ENCODE data around the gene DNAJB9. TPM values are rescaled to one million over a fixed set of nuclear protein-coding genes. Genes with fewer than 3 reads are reported as not detected.

DNAJB9 gene
- total and polyA plus RNA-seq, 2 experiments from 2014 or later = 7.3 to 16.0 TPM

DNA sequence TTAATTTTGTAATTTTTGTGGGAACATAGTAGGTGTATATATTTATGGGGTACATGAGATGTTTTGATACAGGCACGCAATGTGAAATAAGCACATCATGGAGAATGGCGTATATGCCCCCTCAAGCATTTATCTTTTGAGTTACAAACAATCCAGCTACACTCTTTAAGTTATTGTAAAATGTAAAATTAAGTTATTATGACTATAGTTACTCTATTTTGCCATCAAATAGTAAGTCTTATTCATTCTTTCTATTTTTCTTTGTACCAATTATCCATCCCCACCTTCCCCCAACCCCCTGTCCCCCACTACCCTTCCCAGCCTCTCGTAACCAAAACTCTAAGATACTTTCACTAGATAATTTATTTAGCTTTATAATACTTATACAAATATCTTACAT is 36.0 kb upstream of the DNAJB9 start:
- H3F3A ChIP-seq (replicated peaks; ENCODE audit: low read depth) = no peaks in the 10 kb centered on the region
- no peaks in the 10 kb centered on the region for H3K36me3 ChIP-seq (ENCODE audit: insufficient read depth)
- H3K4me3 ChIP-seq = no peak overlapping the region
- TF ChIP-seq, protein P1, sequence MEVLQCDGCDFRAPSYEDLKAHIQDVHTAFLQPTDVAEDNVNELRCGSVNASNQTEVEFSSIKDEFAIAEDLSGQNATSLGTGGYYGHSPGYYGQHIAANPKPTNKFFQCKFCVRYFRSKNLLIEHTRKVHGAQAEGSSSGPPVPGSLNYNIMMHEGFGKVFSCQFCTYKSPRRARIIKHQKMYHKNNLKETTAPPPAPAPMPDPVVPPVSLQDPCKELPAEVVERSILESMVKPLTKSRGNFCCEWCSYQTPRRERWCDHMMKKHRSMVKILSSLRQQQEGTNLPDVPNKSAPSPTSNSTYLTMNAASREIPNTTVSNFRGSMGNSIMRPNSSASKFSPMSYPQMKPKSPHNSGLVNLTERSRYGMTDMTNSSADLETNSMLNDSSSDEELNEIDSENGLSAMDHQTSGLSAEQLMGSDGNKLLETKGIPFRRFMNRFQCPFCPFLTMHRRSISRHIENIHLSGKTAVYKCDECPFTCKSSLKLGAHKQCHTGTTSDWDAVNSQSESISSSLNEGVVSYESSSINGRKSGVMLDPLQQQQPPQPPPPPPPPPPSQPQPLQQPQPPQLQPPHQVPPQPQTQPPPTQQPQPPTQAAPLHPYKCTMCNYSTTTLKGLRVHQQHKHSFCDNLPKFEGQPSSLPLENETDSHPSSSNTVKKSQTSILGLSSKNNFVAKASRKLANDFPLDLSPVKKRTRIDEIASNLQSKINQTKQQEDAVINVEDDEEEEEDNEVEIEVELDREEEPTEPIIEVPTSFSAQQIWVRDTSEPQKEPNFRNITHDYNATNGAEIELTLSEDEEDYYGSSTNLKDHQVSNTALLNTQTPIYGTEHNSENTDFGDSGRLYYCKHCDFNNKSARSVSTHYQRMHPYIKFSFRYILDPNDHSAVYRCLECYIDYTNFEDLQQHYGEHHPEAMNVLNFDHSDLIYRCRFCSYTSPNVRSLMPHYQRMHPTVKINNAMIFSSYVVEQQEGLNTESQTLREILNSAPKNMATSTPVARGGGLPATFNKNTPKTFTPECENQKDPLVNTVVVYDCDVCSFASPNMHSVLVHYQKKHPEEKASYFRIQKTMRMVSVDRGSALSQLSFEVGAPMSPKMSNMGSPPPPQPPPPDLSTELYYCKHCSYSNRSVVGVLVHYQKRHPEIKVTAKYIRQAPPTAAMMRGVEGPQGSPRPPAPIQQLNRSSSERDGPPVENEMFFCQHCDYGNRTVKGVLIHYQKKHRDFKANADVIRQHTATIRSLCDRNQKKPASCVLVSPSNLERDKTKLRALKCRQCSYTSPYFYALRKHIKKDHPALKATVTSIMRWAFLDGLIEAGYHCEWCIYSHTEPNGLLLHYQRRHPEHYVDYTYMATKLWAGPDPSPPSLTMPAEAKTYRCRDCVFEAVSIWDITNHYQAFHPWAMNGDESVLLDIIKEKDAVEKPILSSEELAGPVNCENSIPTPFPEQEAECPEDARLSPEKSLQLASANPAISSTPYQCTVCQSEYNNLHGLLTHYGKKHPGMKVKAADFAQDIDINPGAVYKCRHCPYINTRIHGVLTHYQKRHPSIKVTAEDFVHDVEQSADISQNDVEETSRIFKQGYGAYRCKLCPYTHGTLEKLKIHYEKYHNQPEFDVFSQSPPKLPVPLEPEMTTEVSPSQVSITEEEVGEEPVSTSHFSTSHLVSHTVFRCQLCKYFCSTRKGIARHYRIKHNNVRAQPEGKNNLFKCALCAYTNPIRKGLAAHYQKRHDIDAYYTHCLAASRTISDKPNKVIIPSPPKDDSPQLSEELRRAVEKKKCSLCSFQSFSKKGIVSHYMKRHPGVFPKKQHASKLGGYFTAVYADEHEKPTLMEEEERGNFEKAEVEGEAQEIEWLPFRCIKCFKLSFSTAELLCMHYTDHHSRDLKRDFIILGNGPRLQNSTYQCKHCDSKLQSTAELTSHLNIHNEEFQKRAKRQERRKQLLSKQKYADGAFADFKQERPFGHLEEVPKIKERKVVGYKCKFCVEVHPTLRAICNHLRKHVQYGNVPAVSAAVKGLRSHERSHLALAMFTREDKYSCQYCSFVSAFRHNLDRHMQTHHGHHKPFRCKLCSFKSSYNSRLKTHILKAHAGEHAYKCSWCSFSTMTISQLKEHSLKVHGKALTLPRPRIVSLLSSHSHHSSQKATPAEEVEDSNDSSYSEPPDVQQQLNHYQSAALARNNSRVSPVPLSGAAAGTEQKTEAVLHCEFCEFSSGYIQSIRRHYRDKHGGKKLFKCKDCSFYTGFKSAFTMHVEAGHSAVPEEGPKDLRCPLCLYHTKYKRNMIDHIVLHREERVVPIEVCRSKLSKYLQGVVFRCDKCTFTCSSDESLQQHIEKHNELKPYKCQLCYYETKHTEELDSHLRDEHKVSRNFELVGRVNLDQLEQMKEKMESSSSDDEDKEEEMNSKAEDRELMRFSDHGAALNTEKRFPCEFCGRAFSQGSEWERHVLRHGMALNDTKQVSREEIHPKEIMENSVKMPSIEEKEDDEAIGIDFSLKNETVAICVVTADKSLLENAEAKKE (CRISPR knock-in tag; IDR thresholded peaks at IDR 0.05) = no peak
- TF ChIP-seq STAT1 (IDR thresholded peaks at IDR 0.05; ENCODE audit: unreplicated experiment) (no peak), CTCF (conservative IDR thresholded peaks at IDR 0.05; ENCODE audit: low read depth in 2 of 2) (no peak), NANOG (IDR thresholded peaks at IDR 0.05; ENCODE audit: borderline replicate concordance) (no peak), EZH2 (IDR thresholded peaks at IDR 0.05; ENCODE audit: low read depth, unreplicated experiment) (no peak), ZNF114 (CRISPR knock-in tag; IDR thresholded peaks at IDR 0.05) (no peak), POLR2AphosphoS5 (IDR thresholded peaks at IDR 0.05; ENCODE audit: low read depth) (no peak), CREB1 (CRISPR knock-in tag; IDR thresholded peaks at IDR 0.05; ENCODE audit: low read depth) (no peak), EZH2phosphoT487 (IDR thresholded peaks at IDR 0.05; ENCODE audit: unreplicated experiment) (no peak), ZNF331 (CRISPR knock-in tag; IDR thresholded peaks at IDR 0.05; ENCODE audit: low read depth) (no peak), JUNB (IDR thresholded peaks at IDR 0.05; ENCODE audit: unreplicated experiment) (no peak), REST (IDR thresholded peaks at IDR 0.05; ENCODE audit: unreplicated experiment) (no peak), ETS1 (IDR thresholded peaks at IDR 0.05) (no peak)
- no peaks in the 10 kb centered on the region for H3K9me2 ChIP-seq (ENCODE audit: insufficient read depth)
- H3K27ac ChIP-seq (ENCODE audit: low read depth) = no peak overlapping the region
- H3K27me3 ChIP-seq (ENCODE audit: insufficient read depth) = no peaks in the 10 kb centered on the region
- no peak overlapping the region for H3K4me2 ChIP-seq
- no peaks in the 10 kb centered on the region for H4K20me1 ChIP-seq (replicated peaks; ENCODE audit: insufficient read depth)
- no peaks in the 10 kb centered on the region for H3K9me3 Mint-ChIP-seq
- no peak overlapping the region for H3K27ac Mint-ChIP-seq
- no peaks in the 10 kb centered on the region for H3K36me3 Mint-ChIP-seq (ENCODE audit: low read depth)
- no peak for ATAC-seq
- H3K79me2 ChIP-seq (replicated peaks; ENCODE audit: insufficient read depth) = no peaks in the 10 kb centered on the region
- H2AFZ ChIP-seq = no peak overlapping the region
- H3K4me1 ChIP-seq (ENCODE audit: insufficient read depth) = no peaks in the 10 kb centered on the region
- H3K27me3 Mint-ChIP-seq (ENCODE audit: insufficient read depth, low read depth, poor library complexity) = no peaks in the 10 kb centered on the region
- no peak for DNase-seq (ENCODE audit: low spot score)
- H3K4me1 Mint-ChIP-seq = peaks cover 3% of the 10 kb centered on the region; the same call in 1 of the 3 replicates
- H3K4me3 Mint-ChIP-seq = no peak overlapping the region
